Globus pallidus (tissue), 1 donor: Measurements from ENCODE around the gene OR6N1.

Experiments used
- DNase-seq: peaks from one replicate; pipeline ENCODE4 v3.0.0-alpha.2; 2015; ENCODE audit warnings: low spot score

OR6N1 gene

DNA sequence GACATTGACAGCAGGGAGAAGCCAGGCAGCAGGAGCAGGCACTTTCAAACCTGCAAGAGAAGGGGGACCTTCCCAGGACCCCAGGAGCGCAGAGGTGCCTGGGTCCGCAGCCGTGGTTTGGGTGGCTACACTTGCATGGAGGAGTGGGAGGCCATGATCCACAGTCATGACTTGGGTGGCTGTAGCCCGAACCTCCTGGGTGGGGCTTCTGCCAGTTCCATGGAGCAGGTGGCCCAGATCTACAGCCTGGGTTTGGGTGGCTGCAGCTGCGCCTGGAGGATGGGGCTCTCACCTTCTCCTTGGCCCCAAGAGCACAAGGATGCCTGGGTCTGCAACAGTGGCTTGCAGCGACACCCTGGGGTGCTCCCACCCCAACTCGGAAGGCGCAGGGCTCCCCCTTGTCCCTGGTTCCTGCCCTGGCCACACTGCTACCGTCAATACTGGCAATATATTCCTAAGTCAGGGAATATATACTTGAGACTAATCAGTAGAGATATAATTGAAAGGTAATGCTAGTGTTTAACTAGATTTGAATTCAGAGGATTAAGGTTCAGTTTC, 19.8 kb downstream of the OR6N1 start:
- no peak for DNase-seq

DNA sequence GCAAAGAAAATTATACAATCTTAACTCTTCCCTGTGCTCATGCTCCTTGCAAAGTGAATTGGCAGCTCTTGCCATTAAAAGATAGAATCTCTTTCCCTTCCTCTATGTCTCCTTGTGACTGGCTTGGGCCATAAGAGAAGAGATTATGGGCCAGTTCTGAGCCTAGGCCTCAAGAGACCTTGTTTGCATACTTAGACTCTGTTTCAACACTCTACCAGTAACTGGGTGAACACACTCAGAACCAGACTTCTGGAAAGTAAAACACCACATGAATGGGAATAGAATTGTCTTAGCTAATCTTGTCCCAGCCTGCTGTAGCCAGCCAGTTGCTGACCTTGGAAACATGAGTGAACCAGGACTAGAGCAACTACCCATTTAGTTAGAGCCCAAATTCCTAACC, 36.1 kb downstream of the OR6N1 start:
- DNase-seq = no peak

DNA sequence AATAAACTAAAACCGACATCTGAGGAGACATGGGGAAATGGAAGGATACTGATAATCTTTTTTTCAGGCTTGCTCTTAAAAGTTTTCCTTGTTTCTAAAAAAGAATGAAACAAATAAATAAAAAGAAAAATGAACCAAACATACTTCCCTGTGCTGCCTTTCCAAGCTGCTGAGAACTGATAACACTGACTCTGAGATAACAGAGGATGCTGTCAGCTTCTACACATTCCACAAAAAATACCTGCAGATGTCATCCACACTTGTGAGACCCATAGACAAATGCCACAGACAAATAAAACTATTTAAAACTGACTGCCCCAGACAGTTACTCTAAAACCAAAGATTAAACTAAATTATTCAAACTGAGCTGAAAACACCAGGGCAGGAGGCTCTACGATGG, 39.5 kb downstream of the OR6N1 start:
- DNase-seq = no peak

DNA sequence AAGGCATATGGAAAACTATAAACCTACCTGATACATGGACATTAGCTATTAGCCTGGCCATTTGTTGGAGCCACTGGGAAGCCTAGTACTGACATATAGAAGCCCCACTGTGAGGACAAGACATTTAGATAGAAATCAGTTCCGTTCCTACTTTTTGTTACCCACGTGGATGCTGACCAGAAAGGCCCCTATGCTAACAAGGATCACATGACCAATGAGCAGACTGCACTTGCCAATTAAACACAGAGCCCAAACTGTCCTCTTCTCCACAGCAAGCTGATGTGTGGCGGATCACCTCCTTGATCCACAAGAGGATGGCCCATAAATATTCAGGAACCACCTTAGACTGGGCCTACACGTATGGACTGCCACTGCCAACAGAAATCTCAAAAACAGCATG, 40.3 kb downstream of the OR6N1 start:
- no peak for DNase-seq

DNA sequence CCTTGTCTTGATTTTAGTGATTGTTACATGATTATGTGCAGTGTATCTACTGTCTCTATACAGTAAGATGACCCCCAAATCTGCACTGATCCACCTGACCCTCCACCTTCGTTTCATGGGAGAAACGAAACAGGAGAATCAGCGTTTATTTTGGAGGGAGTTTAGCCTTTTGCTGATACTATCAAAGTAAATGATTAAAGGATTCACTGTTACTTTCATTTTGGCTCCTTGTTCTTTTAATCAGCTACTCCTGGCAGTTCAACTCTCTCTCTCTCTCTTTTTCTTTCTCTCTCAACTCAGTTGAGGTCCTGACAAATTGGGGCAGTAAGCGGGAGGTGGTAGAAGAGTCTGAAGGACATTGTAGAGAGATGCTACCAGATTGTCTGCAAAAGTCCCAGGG, 41.5 kb downstream of the OR6N1 start:
- no peak for DNase-seq

DNA sequence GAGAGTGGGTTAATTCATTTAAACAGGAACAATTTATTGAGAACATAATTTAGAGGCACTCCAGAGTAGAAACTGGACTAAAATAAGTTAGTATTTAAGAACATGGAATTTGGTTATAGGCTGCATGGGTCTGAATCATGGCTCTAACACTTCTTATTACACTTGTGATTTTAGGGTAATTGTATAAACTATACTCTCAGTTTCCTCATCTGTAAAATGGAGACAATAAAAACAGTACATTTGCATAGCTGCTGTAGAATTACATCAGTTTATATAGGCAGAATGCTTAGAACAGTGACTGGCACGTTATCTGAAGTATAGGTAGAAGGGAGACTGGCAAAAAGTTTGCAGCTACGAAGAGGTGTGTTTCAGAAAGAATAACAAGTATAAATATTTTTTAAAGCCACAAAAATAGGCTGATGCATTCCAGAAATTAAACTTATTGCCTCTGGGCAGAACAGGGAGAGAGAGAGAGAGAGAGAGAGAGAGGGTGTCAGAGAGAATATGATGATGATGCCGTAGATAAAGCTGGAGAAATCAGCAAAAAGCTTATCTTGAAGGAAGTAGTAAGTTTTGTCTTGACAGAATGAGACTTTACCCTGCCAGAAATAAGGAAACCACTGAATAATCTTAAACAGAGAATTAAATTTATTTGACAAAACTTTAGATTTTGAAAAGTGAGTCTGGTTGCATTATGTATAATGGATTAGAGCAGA, 43.3 kb downstream of the OR6N1 start:
- DNase-seq = no peak

DNA sequence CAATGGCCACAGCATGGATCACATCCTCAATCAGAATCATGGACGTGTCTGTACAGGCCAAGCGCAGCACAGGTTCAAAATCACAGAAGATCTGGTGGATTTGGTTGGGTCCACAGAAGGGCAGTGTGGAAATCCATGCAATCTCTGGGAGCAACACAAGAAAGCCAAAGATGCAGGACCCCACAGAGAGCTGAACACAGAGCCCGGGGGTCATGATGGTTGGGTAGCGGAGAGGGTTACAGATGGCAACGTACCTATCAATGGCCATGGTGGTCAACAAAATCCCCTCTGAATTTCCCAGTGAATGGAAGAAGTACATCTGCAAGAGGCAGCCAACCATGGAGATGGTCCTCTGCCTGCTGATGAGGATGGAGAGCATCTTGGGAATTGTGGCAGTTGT, 47.6 kb downstream of the OR6N1 start:
- DNase-seq = no peak

DNA sequence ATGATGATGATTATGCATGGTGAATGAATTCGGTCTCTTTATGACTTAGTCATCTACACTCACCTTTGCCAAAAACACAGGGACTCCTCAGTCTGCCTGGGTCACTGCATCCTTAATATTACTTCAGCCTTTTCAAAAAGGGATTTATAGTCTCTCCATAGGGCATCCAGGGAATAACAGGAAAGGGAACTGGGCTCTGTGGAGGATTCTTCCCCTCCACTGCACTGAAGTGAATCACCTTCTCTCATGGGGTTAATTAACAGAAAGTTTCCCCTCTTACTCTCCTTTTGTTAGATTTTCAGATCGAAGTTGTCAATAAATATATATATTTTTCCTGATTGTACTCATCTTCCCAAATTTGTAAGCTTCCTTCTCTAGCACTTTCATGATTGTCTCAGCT, 51.4 kb downstream of the OR6N1 start, which contains the start of gene OR6K3:
OR6K3 (minus strand) TSS at position 101 of the 400 bp plus-strand sequence. CDS start 2,605 bp downstream, outside the sequence.
- no peak for DNase-seq

DNA sequence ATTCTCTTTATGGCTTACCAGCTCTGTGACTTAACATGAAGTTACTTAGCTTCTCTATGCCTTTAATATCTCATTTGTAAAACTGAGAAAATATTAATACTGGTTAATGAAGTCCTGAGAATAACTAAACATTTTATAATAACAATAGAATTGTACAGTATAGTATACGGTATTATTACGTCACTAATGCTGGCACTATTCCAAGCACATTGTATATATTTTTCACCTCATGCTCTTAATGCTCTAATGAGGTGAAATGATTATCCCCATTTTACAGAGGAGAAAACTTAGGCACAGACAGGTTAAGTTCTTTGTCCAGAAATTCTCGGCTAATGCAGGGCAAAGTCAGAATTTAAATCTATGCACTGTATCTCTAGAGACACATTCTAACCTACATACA, 52.3 kb downstream of the OR6N1 start:
- no peak for DNase-seq

DNA sequence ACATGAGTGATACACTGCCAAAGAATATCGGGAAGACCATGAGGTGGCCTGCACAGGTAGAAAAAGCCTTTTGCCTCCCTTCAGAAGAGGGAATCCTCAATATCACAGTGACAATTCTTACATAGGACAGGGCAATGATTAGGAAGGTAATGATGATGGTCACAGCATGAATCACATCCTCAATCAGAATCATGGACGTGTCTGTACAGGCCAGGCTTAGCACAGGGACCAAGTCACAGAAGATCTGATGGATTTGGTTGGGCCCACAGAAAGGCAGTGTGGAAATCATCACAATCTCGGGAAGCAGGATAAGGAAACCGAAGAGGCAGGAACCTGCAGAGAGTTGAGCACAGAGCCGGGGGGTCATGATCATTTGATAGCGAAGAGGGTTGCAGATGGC, 54.7 kb downstream of the OR6N1 start:
- no peak for DNase-seq

DNA sequence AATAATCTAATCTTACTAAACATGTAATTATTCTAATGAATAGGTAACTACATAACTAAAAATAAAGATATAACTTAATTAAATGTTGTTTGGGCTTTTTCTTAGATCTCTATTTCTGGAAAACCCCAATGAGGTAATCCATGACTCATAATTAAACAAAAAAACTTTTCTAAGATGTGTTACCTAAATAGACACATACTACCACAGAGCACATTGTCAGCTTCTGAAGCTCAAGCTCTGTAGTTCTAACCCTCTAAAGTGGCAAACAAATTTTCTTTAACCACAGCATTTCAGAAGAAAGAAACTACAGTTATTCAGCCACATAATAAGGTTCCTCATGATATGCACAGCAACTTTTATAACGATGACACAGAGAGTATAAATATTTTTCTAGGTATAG, 55.7 kb downstream of the OR6N1 start:
- no peak for DNase-seq

DNA sequence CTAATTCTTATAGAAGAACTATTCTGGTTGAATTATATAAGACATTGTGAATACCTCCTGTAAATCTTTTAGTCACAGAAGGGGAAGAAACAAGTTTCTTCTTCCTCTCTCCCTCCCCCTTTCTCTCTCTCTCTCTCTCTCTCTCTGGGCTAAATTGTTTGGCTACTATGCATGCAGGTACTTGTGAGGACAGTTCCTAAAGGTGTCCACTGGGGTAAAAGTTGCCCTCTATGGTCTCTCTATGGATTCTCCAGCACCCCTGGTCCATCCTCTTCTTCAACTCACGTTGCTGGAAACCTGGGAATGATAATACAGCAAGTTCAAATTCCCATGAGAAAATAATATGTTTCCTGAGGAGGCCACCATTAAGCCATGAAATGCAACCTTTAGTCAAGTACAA, 57.2 kb downstream of the OR6N1 start:
- no peak for DNase-seq
